GM23338 (cell line): ENCODE data around the gene ZDHHC11B.
"Not testable (repeated sequence)": the region's sequence is repeated elsewhere in the genome, so short reads cannot be mapped to it uniquely, and the experiment has no call there.

Experiments used
- CTCF ChIP-seq, 2 experiments: fragments of 200-600 bp in 1 of 2; sonication (generic) in 1 of 2; conservative IDR thresholded peaks; 2 replicates each; pipeline versions ENCODE4 v1.5.1 to v1.6.1; 2016 to 2017; ENCODE audit warnings: antibody characterized with exemption in 2 of 2, low read depth in 2 of 2, mild to moderate bottlenecking in 2 of 2, moderate library complexity in 1 of 2
- EZH2 ChIP-seq: fragments of 200-600 bp; sonication (generic); IDR thresholded peaks from one replicate; pipeline ENCODE4 v1.8.0; 2017; ENCODE audit warnings: antibody characterized with exemption, mild to moderate bottlenecking, low read depth; ENCODE audit not compliant: unreplicated experiment
- EZH2phosphoT487 ChIP-seq: fragments of 200-600 bp; sonication (generic); IDR thresholded peaks from one replicate; pipeline ENCODE4 v1.8.1; 2018; ENCODE audit warnings: antibody characterized with exemption; ENCODE audit not compliant: unreplicated experiment
- JUNB ChIP-seq: IDR thresholded peaks from one replicate; pipeline ENCODE4 v1.6.1; 2016; ENCODE audit warnings: antibody characterized with exemption; ENCODE audit not compliant: unreplicated experiment
- POLR2AphosphoS5 ChIP-seq: IDR thresholded peaks from 2 replicates; pipeline ENCODE4 v1.6.1; 2016; ENCODE audit warnings: antibody characterized with exemption, low read depth
- REST ChIP-seq: IDR thresholded peaks from one replicate; pipeline ENCODE4 v1.6.1; 2018; ENCODE audit warnings: antibody characterized with exemption; ENCODE audit not compliant: unreplicated experiment

DNA sequence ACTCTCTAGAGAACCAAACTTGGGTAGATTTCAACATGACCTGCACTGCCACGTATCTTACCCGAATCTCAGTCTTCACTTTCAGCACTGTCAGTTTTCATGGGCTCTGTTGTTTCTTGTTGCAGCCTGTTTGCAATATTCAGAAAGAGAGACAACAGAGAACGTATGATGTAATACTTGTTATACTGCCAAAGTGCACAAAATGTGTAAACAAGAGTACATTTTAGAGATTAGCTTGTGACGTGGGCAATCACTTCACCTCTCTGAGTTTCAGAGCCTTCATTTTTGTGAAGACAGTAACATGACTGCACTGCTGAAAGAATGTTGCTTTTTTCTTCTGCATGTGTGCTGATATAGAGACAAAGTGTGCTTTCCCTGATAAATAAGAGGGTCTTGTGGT, 67.8 kb downstream of the ZDHHC11B start:
- TF ChIP-seq CTCF (conservative IDR thresholded peaks at IDR 0.05; ENCODE audit: low read depth in 2 of 2); EZH2; REST; EZH2phosphoT487; POLR2AphosphoS5; JUNB: not testable (repeated sequence)
